Neural crest cell (in vitro differentiated cells): ENCODE measurements around the gene SLC66A1. TPM values are rescaled to one million over a fixed set of nuclear protein-coding genes. Genes with fewer than 3 reads are reported as not detected.

Experiments
- DNase-seq: peaks from one replicate; pipeline ENCODE4 v3.0.0; 2021; ENCODE audit warnings: low read depth, mixed read lengths, low spot score
- H3K27ac Mint-ChIP-seq: one replicate; pipeline ENCODE4 v1.8.0; 2021; ENCODE audit warnings: mild to moderate bottlenecking, mixed read lengths; ENCODE audit not compliant: unreplicated experiment
- H3K27me3 Mint-ChIP-seq: 2 replicates; pipeline ENCODE4 v1.8.0; 2021; ENCODE audit warnings: low read depth, mild to moderate bottlenecking, mixed read lengths
- H3K36me3 Mint-ChIP-seq: 2 replicates; pipeline ENCODE4 v1.8.0; 2021; ENCODE audit warnings: low read depth, mild to moderate bottlenecking, mixed read lengths
- H3K4me1 Mint-ChIP-seq: 2 replicates; pipeline ENCODE4 v1.8.0; 2021; ENCODE audit warnings: mixed read lengths
- H3K4me3 Mint-ChIP-seq: one replicate; pipeline ENCODE4 v1.8.0; 2021; ENCODE audit warnings: mild to moderate bottlenecking, mixed read lengths
- H3K9me3 Mint-ChIP-seq: 2 replicates; pipeline ENCODE4 v1.8.0; 2021; ENCODE audit warnings: mixed read lengths
- total RNA-seq: library from RNA; stranded (reverse); gene quantifications from 2 replicates; pipeline ENCODE4 v1.2.1, GENCODE V29; 2021
- TF ChIP-seq, protein P1 (sequence below): fragments of 200-600 bp; sonication (generic); conservative IDR thresholded peaks from 2 replicates; pipeline ENCODE4 v1.5.0; 2021; ENCODE audit warnings: antibody characterized with exemption, mild to moderate bottlenecking

SLC66A1 gene
- total RNA-seq, 1 donor from 2014 or later = 27.4 TPM

- TF ChIP-seq, protein P1, sequence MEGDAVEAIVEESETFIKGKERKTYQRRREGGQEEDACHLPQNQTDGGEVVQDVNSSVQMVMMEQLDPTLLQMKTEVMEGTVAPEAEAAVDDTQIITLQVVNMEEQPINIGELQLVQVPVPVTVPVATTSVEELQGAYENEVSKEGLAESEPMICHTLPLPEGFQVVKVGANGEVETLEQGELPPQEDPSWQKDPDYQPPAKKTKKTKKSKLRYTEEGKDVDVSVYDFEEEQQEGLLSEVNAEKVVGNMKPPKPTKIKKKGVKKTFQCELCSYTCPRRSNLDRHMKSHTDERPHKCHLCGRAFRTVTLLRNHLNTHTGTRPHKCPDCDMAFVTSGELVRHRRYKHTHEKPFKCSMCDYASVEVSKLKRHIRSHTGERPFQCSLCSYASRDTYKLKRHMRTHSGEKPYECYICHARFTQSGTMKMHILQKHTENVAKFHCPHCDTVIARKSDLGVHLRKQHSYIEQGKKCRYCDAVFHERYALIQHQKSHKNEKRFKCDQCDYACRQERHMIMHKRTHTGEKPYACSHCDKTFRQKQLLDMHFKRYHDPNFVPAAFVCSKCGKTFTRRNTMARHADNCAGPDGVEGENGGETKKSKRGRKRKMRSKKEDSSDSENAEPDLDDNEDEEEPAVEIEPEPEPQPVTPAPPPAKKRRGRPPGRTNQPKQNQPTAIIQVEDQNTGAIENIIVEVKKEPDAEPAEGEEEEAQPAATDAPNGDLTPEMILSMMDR = no peak
- Mint-ChIP-seq H3K27me3 (no peaks in the 10 kb centered on the region), H3K4me1 (peaks cover 10% of the 10 kb centered on the region), H3K9me3 (no peaks in the 10 kb centered on the region), H3K4me3 (no peak overlapping the region), H3K36me3 (peaks cover under 1% of the 10 kb centered on the region), H3K27ac (no peak overlapping the region)
- no peak for DNase-seq
Observed at GRCh38 chr1:19370453-19371170, 58.5 kb downstream of the SLC66A1 start.

DNA sequence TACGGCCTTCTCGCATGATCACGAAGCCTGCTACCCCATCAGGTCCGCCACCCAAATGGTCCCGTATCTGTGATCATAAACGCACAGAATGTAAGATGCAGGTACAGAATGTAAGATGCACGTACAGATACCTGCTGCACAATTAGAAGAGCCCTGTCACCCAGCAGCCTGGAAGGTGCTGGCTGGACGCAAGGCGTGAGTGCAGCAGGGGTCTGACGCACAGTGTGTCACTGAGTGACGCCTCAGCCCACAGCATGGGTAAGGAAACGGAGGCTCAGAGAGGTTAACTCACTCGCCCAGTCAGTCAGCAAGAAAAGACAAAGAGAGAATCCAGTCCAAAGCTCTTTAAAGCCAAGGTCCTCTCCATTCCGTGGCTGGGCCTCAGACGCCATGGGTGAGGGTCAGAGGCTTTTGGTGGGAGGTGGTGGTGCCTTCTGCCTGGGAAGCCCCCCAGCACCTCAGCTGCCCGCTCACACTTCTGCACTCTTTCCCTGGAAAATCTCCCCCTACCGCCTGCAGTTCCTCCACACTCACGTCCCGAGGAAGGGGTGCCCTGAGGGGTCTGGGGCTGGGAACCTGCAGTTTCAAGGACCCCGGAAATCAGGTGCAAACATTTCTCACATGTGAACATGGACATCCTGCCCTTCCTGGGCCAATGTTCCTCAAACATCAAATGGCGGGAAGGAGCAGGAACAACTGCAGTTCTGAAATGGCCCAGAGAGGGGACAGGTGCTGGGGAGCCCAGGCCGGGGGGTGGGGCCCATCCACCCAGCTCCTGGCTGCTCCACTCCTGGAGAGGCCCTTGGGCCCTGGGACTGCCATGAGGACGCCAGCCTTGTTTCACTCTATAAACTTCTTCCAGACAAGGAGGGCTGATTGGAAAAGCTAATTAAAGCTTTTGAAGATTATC lies 59.4 kb downstream of the SLC66A1 start:
- TF ChIP-seq, protein P1 = no peak
- H3K27ac Mint-ChIP-seq = no peak overlapping the region
- H3K27me3 Mint-ChIP-seq = no peaks in the 10 kb centered on the region

DNA sequence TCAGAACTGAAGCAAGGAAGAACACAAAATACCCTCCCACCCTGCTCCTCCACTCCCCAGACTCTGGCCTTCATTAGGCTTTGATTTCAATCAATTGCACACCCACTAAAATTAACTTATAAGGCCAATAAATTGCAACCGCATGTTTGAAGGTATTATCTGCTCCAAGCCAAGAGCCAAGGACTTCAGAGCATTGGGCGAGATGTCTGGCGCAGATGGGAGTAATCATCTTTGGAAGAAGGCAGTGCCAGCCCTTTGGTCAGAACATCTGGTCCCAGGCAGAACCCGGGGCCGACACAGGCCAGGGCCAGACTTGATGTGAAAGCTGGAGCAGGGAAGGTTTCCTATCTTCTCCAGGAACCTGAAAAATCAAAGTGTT lies 60.0 kb downstream of the SLC66A1 start:
- Mint-ChIP-seq H3K9me3 (no peaks in the 10 kb centered on the region), H3K27ac (peak overlapping the region; percentile 35), H3K4me3 (no peak overlapping the region), H3K27me3 (no peaks in the 10 kb centered on the region), H3K36me3 (peaks cover 6% of the 10 kb centered on the region), H3K4me1 (peaks cover 2% of the 10 kb centered on the region)
- DNase-seq = no peak
- TF ChIP-seq, protein P1 = no peak

More for the DNA sequence above, 59.4 kb downstream of the SLC66A1 start:
- H3K4me3 Mint-ChIP-seq = no peak overlapping the region
- DNase-seq = no peak
- H3K9me3 Mint-ChIP-seq = no peaks in the 10 kb centered on the region
- peaks cover 4% of the 10 kb centered on the region for H3K36me3 Mint-ChIP-seq
- peaks cover 9% of the 10 kb centered on the region for H3K4me1 Mint-ChIP-seq

DNA sequence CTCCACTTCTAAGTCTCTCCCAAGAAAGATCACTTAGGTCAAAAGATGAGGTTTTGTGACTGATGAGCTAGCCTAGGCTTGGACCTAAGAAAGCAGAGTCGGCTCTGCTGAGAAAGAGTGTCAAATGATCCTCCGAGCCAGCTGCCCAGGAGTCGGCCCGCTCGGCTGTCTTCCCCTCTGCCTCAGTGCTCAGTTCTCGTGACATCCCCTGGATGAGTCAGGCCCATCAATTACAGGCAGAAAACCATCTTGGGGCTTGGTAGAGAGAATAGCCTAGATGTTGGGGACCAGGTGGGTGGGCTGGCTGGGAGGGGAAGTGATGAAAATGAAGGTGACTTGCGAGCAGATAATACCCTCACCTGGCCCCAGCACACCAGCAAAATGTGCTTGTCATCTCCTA lies 60.5 kb downstream of the SLC66A1 start:
- no peak overlapping the region for H3K4me3 Mint-ChIP-seq
- H3K27ac Mint-ChIP-seq = no peak overlapping the region
- H3K36me3 Mint-ChIP-seq = peaks cover 7% of the 10 kb centered on the region
- no peak for DNase-seq
- H3K9me3 Mint-ChIP-seq = no peaks in the 10 kb centered on the region
- no peaks in the 10 kb centered on the region for H3K27me3 Mint-ChIP-seq
- TF ChIP-seq, protein P1 = no peak
- H3K4me1 Mint-ChIP-seq = no peaks in the 10 kb centered on the region

- TF ChIP-seq, protein P1 = no peak
- Mint-ChIP-seq H3K4me1 (no peaks in the 10 kb centered on the region), H3K4me3 (no peak overlapping the region)
Observed at GRCh38 chr1:19373211-19374082, 61.3 kb downstream of the SLC66A1 start.

More at GRCh38 chr1:19373211-19374082, 61.3 kb downstream of the SLC66A1 start:
- no peaks in the 10 kb centered on the region for H3K9me3 Mint-ChIP-seq
- H3K27ac Mint-ChIP-seq = no peak overlapping the region
- no peaks in the 10 kb centered on the region for H3K27me3 Mint-ChIP-seq
- H3K36me3 Mint-ChIP-seq = peaks cover 15% of the 10 kb centered on the region
- no peak for DNase-seq
